ENCODE results near the gene SPEG.
A peak's percentile ranks its signal among the peaks of the same experiment; 100 is the strongest.

DNA sequence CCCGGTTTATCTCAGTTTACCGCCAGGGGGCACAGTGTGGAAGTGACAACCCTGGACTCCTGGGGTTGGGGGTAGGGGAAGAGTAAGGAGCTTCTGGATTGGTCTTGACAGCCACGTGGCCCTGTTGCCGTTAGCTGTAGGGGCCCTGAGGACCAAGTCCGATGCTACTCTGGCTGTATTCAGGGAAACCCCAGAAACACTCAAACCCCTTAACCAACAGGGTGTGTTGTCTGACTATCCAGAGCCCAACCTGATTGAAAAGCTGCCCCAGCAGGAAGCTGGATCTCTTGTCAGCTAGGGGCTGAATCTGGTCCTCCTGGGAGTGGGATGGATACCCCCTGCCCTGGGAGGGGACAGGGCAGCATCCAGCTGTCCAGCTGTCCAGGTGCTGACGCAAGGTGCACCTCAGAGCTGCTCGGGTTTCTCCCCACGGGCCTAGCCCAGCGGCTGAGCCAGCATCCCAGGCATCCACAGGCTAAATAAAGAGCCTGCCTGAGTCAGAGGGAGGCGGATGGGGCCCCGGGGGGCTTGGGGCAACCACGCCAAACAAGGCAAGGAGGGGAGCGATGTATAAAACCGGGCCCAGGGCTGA, 61.0 kb downstream of the SPEG start:
- TF ChIP-seq CTCF (IDR thresholded peaks at IDR 0.05), result peak in 3 of 4 donors; percentile 43 to 53 (median 53)
- TF ChIP-seq POLR2A (IDR thresholded peaks at IDR 0.05), result no peak

Data from right lobe of liver (tissue), 4 donors.